CD14-positive monocyte (primary cell): ENCODE measurements around the gene PDE4D. TPM values are rescaled to one million over a fixed set of nuclear protein-coding genes. Genes with fewer than 3 reads are reported as not detected.

Source experiments
- DNase-seq, 3 donors: peaks; one replicate each; pipeline ENCODE4 v3.0.0-alpha.2; 2011 to 2022
- H2AFZ ChIP-seq: 2 replicates; pipeline ENCODE4 v1.6.0; 2012; ENCODE audit warnings: mild to moderate bottlenecking, low read depth, low read length, inconsistent platforms; ENCODE audit not compliant: insufficient read depth, poor library complexity, severe bottlenecking
- H3K27ac ChIP-seq, 2 donors: 1 replicate in 1 of 2; 2 replicates in 1 of 2; pipeline ENCODE4 v1.5.1; 2012 to 2013; ENCODE audit warnings: low read length in 2 of 2, control low read depth in 1 of 2, inconsistent platforms in 1 of 2, low read depth in 1 of 2, mild to moderate bottlenecking in 1 of 2
- H3K27me3 ChIP-seq, 2 donors: one replicate each; pipeline versions ENCODE4 v1.6.0 to v1.6.1; 2011 to 2013; ENCODE audit warnings: low read length in 2 of 2; ENCODE audit not compliant: control insufficient read depth in 2 of 2, insufficient read depth in 2 of 2
- H3K36me3 ChIP-seq, 2 donors: replicated peaks in 1 of 2; 1 replicate in 1 of 2; 2 replicates in 1 of 2; pipeline versions ENCODE4 v1.5.1 to v1.6.1; 2012 to 2013; ENCODE audit warnings: low read length in 2 of 2, control low read depth in 1 of 2, inconsistent platforms in 1 of 2, mild to moderate bottlenecking in 1 of 2; ENCODE audit not compliant: insufficient read depth in 2 of 2, control insufficient read depth in 1 of 2
- H3K4me1 ChIP-seq, 2 donors: 1 replicate in 1 of 2; 2 replicates in 1 of 2; pipeline versions ENCODE4 v1.5.1 to v1.6.1; 2012 to 2013; ENCODE audit warnings: low read length in 2 of 2, control low read depth in 1 of 2, inconsistent platforms in 1 of 2, mild to moderate bottlenecking in 1 of 2, moderate library complexity in 1 of 2; ENCODE audit not compliant: insufficient read depth in 2 of 2, control insufficient read depth in 1 of 2
- H3K4me2 ChIP-seq: replicated peaks from 2 replicates; pipeline ENCODE3; 2012; ENCODE audit warnings: low read length, moderate library complexity, mild to moderate bottlenecking; ENCODE audit not compliant: poor library complexity, severe bottlenecking; ENCODE audit errors: extremely low read depth
- H3K4me3 ChIP-seq, 3 experiments: fragments of 200-600 bp in 1 of 3; sonication (generic) in 1 of 3; replicated peaks in 1 of 3; 1 replicate in 2 of 3; 2 replicates in 1 of 3; pipeline ENCODE4 v1.5.1; 2011 to 2013; ENCODE audit warnings: low read length in 3 of 3, mild to moderate bottlenecking in 3 of 3, control low read depth in 2 of 3, low read depth in 2 of 3, inconsistent platforms in 1 of 3, moderate library complexity in 1 of 3
- H3K79me2 ChIP-seq: 2 replicates; pipeline ENCODE4 v1.6.0; 2012; ENCODE audit warnings: mild to moderate bottlenecking, control low read depth, inconsistent platforms, low read length, moderate library complexity; ENCODE audit not compliant: insufficient read depth
- H3K9ac ChIP-seq: 2 replicates; pipeline ENCODE4 v1.6.0; 2017; ENCODE audit warnings: low read length, mild to moderate bottlenecking; ENCODE audit not compliant: insufficient read depth, poor library complexity, severe bottlenecking
- H3K9me3 ChIP-seq, 2 donors: replicated peaks in 1 of 2; 1 replicate in 1 of 2; 2 replicates in 1 of 2; pipeline versions ENCODE4 v1.5.1 to v1.6.1; 2012 to 2013; ENCODE audit warnings: low read length in 2 of 2, control low read depth in 1 of 2; ENCODE audit not compliant: control insufficient read depth in 1 of 2, insufficient read depth in 1 of 2
- H4K20me1 ChIP-seq: 2 replicates; pipeline ENCODE4 v1.6.0; 2012; ENCODE audit warnings: mild to moderate bottlenecking, low read length, control low read depth, moderate library complexity; ENCODE audit not compliant: insufficient read depth
- H3K27ac Mint-ChIP-seq, 7 donors: one replicate each; pipeline ENCODE4 v1.8.0; 2020; ENCODE audit warnings: mild to moderate bottlenecking in 7 of 7, mixed read lengths in 7 of 7, moderate library complexity in 6 of 7, inconsistent platforms in 2 of 7
- H3K27me3 Mint-ChIP-seq, 3 donors: one replicate each; pipeline ENCODE4 v1.8.0; 2021 to 2022; ENCODE audit warnings: low read depth in 3 of 3, mild to moderate bottlenecking in 3 of 3, mixed read lengths in 3 of 3, moderate library complexity in 3 of 3, inconsistent platforms in 1 of 3
- H3K36me3 Mint-ChIP-seq, 2 donors: one replicate each; pipeline ENCODE4 v1.8.0; 2020; ENCODE audit warnings: mixed read lengths in 2 of 2, inconsistent platforms in 1 of 2, mild to moderate bottlenecking in 1 of 2
- H3K4me1 Mint-ChIP-seq: one replicate; pipeline ENCODE4 v1.8.0; 2020; ENCODE audit warnings: mild to moderate bottlenecking, mixed read lengths
- H3K4me3 Mint-ChIP-seq, 2 donors: one replicate each; pipeline ENCODE4 v1.8.0; 2020; ENCODE audit warnings: mild to moderate bottlenecking in 2 of 2, mixed read lengths in 2 of 2, moderate library complexity in 1 of 2
- H3K9me3 Mint-ChIP-seq, 7 donors: one replicate each; pipeline ENCODE4 v1.8.0; 2020 to 2022; ENCODE audit warnings: mixed read lengths in 7 of 7, mild to moderate bottlenecking in 6 of 7, moderate library complexity in 6 of 7, inconsistent platforms in 2 of 7
- CTCF ChIP-seq: fragments of 200-600 bp; IDR thresholded peaks from one replicate; pipeline ENCODE4 v1.8.0; 2022; ENCODE audit warnings: antibody characterized with exemption, mild to moderate bottlenecking
- WGBS: methylation state at CpG from one replicate; pipeline ENCODE4 v1.1.5; 2013; ENCODE audit warnings: missing lambda C conversion rate; ENCODE audit not compliant: insufficient coverage; 5-methylcytosine and 5-hydroxymethylcytosine counted together
- intact Hi-C, 2 donors: fragments of 100-400 bp; cut with micrococcal nuclease; formaldehyde crosslinking; loops; one replicate each; pipeline versions ENCODE4 v1.15.0 to v1.15.1; 2023
- polyA plus RNA-seq, 3 donors: library from polyadenylated mRNA; depleted of rRNA in 1 of 3; unstranded in 2 of 3; stranded (reverse) in 1 of 3; fragments of 300-500 nt in 2 of 3; fragments of >200 nt in 1 of 3; fragmentation: Illumina TruSeq in 2 of 3; gene quantifications; 1 replicate in 2 of 3; 2 replicates in 1 of 3; pipeline ENCODE4 v1.2.3, GENCODE V29; 2012 to 2021

The PDE4D gene
- polyA plus RNA-seq, 3 donors = 1.9 to 3.4 (median 2.8) TPM

- no peaks in the 10 kb centered on the region for H3K36me3 ChIP-seq
- H3K27ac ChIP-seq = no peak overlapping the region
- Mint-ChIP-seq H3K4me1 (no peaks in the 10 kb centered on the region), H3K27ac (no peak overlapping the region), H3K4me3 (no peak overlapping the region), H3K36me3 (peaks cover 3 to 10% of the 10 kb centered on the region in 2 donors), H3K9me3 (peaks cover 0 to 2% (median 0%) of the 10 kb centered on the region in 7 donors), H3K27me3 (no peaks in the 10 kb centered on the region)
- H3K4me1 ChIP-seq = no peaks in the 10 kb centered on the region
- H3K4me2 ChIP-seq = no peak overlapping the region
- no peaks in the 10 kb centered on the region for H3K79me2 ChIP-seq
- no peaks in the 10 kb centered on the region for H3K9me3 ChIP-seq
- no peaks in the 10 kb centered on the region for H4K20me1 ChIP-seq
- intact Hi-C loops = no loop called here
- H3K9ac ChIP-seq = no peak overlapping the region
- DNase-seq = no peak
- no peaks in the 10 kb centered on the region for H3K27me3 ChIP-seq
- H2AFZ ChIP-seq = no peak overlapping the region
- TF ChIP-seq CTCF = no peak
- no peak overlapping the region for H3K4me3 ChIP-seq
These were observed 149.0 kb downstream of the PDE4D start for GRCh38 chr5:59744531-59744992.

- H3K9me3 Mint-ChIP-seq = no peaks in the 10 kb centered on the region
- intact Hi-C loops = no loop called here
- Histone ChIP-seq H3K36me3 (no peaks in the 10 kb centered on the region), H3K4me3 (no peak overlapping the region), H2AFZ (no peak overlapping the region), H3K9me3 (no peaks in the 10 kb centered on the region), H4K20me1 (no peaks in the 10 kb centered on the region), H3K4me1 (no peaks in the 10 kb centered on the region), H3K4me2 (no peak overlapping the region), H3K9ac (no peak overlapping the region), H3K27ac (no peak overlapping the region), H3K27me3 (no peaks in the 10 kb centered on the region), H3K79me2 (no peaks in the 10 kb centered on the region)
- H3K36me3 Mint-ChIP-seq = peaks cover 3 to 7% of the 10 kb centered on the region in 2 donors
- H3K27me3 Mint-ChIP-seq = no peaks in the 10 kb centered on the region
- TF ChIP-seq CTCF = no peak
- WGBS = no CpG with 5 or more reads among the region's 3 CpGs
- no peak overlapping the region for H3K4me3 Mint-ChIP-seq
- no peak for DNase-seq
- no peaks in the 10 kb centered on the region for H3K4me1 Mint-ChIP-seq
- no peak overlapping the region for H3K27ac Mint-ChIP-seq
These were observed 151.9 kb downstream of the PDE4D start for GRCh38 chr5:59741599-59741998.
